GM23338 (cell line): ENCODE data around the gene ADORA1. TPM values are rescaled to one million over a fixed set of nuclear protein-coding genes. Genes with fewer than 3 reads are reported as not detected.

Source experiments
- ATAC-seq: fragments of 200-7000 bp; cut with Tn5 transposase; 3 replicates; pipeline ENCODE4 v1.9.1; 2020
- DNase-seq: peaks from one replicate; pipeline ENCODE4 v3.0.0-alpha.2; 2015; ENCODE audit warnings: low spot score
- H2AFZ ChIP-seq: fragments of 200-600 bp; sonication (generic); 2 replicates; pipeline ENCODE4 v1.8.0; 2016; ENCODE audit warnings: antibody characterized with exemption, mild to moderate bottlenecking, moderate library complexity
- H3F3A ChIP-seq: fragments of 200-600 bp; sonication (generic); replicated peaks from 2 replicates; pipeline ENCODE4 v1.8.0; 2017; ENCODE audit warnings: antibody characterized with exemption, mixed run types, low read depth
- H3K27ac ChIP-seq: fragments of 200-600 bp; sonication (generic); 2 replicates; pipeline ENCODE4 v1.6.1; 2016; ENCODE audit warnings: low read depth
- H3K27me3 ChIP-seq: fragments of 200-600 bp; sonication (generic); 2 replicates; pipeline ENCODE4 v1.8.0; 2016; ENCODE audit warnings: mild to moderate bottlenecking, mixed run types, moderate library complexity; ENCODE audit not compliant: insufficient read depth
- H3K36me3 ChIP-seq: fragments of 200-600 bp; sonication (generic); 2 replicates; pipeline ENCODE4 v1.8.0; 2016; ENCODE audit warnings: mild to moderate bottlenecking; ENCODE audit not compliant: insufficient read depth
- H3K4me1 ChIP-seq: fragments of 200-600 bp; sonication (generic); 2 replicates; pipeline ENCODE4 v1.8.0; 2016; ENCODE audit warnings: mild to moderate bottlenecking, moderate library complexity; ENCODE audit not compliant: insufficient read depth
- H3K4me2 ChIP-seq: fragments of 200-600 bp; sonication (generic); 2 replicates; pipeline ENCODE4 v1.7.1; 2017; ENCODE audit warnings: mixed run types
- H3K4me3 ChIP-seq: fragments of 200-600 bp; sonication (generic); 2 replicates; pipeline ENCODE4 v1.6.1; 2016; ENCODE audit warnings: mixed run types
- H3K79me2 ChIP-seq: fragments of 200-600 bp; sonication (generic); replicated peaks from 2 replicates; pipeline ENCODE4 v1.8.0; 2017; ENCODE audit warnings: mild to moderate bottlenecking; ENCODE audit not compliant: insufficient read depth
- H3K9me2 ChIP-seq: fragments of 200-600 bp; sonication (generic); 2 replicates; pipeline ENCODE4 v1.8.0; 2017; ENCODE audit not compliant: insufficient read depth
- H4K20me1 ChIP-seq: fragments of 200-600 bp; sonication (generic); replicated peaks from 2 replicates; pipeline ENCODE4 v1.8.0; 2017; ENCODE audit warnings: mild to moderate bottlenecking; ENCODE audit not compliant: insufficient read depth
- H3K27ac Mint-ChIP-seq: 2 replicates; pipeline ENCODE4 v1.8.0; 2020; ENCODE audit warnings: inconsistent platforms, mild to moderate bottlenecking, moderate library complexity, mixed read lengths
- H3K27me3 Mint-ChIP-seq: 3 replicates; pipeline ENCODE4 v1.8.0; 2022; ENCODE audit warnings: low read depth, mild to moderate bottlenecking, moderate library complexity, mixed read lengths, inconsistent platforms; ENCODE audit not compliant: insufficient read depth, poor library complexity
- H3K36me3 Mint-ChIP-seq: 3 replicates; pipeline ENCODE4 v1.8.0; 2021; ENCODE audit warnings: low read depth, mild to moderate bottlenecking, inconsistent platforms, moderate library complexity, mixed read lengths
- H3K4me1 Mint-ChIP-seq: 3 replicates; pipeline ENCODE4 v1.8.0; 2020; ENCODE audit warnings: mild to moderate bottlenecking, inconsistent platforms, mixed read lengths
- H3K4me3 Mint-ChIP-seq: 3 replicates; pipeline ENCODE4 v1.8.0; 2021; ENCODE audit warnings: moderate library complexity, mild to moderate bottlenecking, inconsistent platforms, mixed read lengths
- H3K9me3 Mint-ChIP-seq: 3 replicates; pipeline ENCODE4 v1.8.0; 2020; ENCODE audit warnings: moderate library complexity, mild to moderate bottlenecking, inconsistent platforms, mixed read lengths
- JUNB ChIP-seq: IDR thresholded peaks from one replicate; pipeline ENCODE4 v1.6.1; 2016; ENCODE audit warnings: antibody characterized with exemption; ENCODE audit not compliant: unreplicated experiment
- POLR2AphosphoS5 ChIP-seq: IDR thresholded peaks from 2 replicates; pipeline ENCODE4 v1.6.1; 2016; ENCODE audit warnings: antibody characterized with exemption, low read depth
- ZNF114 ChIP-seq: fragments of 250-450 bp; sonication (Bioruptor Pico); IDR thresholded peaks from 2 replicates; pipeline ENCODE4 v1.5.0; 2020; ENCODE audit warnings: mild to moderate bottlenecking, moderate library complexity
- polyA plus RNA-seq: library from polyadenylated mRNA; unstranded; fragments of >200 nt; fragmentation: Nextera tagmentation; extraction: Ambion mirVana; gene quantifications from 2 replicates; pipeline ENCODE4 v1.2.1, GENCODE V29; 2016
- total RNA-seq: library from RNA; depleted of rRNA; stranded (reverse); fragments of >200 nt; shearing (Covaris generic); gene quantifications from 2 replicates; pipeline ENCODE4 v1.2.3, GENCODE V29; 2014
- TF ChIP-seq, protein P1 (sequence below): IDR thresholded peaks from one replicate; pipeline ENCODE4 v1.6.1; 2018; ENCODE audit warnings: antibody characterized with exemption; ENCODE audit not compliant: unreplicated experiment
- TF ChIP-seq, protein P2 (sequence below): fragments of 250-450 bp; sonication (Bioruptor Pico); IDR thresholded peaks from 2 replicates; pipeline ENCODE4 v1.5.0; 2020; ENCODE audit warnings: mild to moderate bottlenecking, moderate library complexity
- TF ChIP-seq, protein P3 (sequence below), 2 experiments: fragments of 200-600 bp in 1 of 2; sonication (generic) in 1 of 2; conservative IDR thresholded peaks; 2 replicates each; pipeline versions ENCODE4 v1.5.1 to v1.6.1; 2016 to 2017; ENCODE audit warnings: antibody characterized with exemption in 2 of 2, low read depth in 2 of 2, mild to moderate bottlenecking in 2 of 2, moderate library complexity in 1 of 2

The ADORA1 gene
- total and polyA plus RNA-seq, 2 experiments from 2014 or later = 0.63 to 1.8 TPM

DNA sequence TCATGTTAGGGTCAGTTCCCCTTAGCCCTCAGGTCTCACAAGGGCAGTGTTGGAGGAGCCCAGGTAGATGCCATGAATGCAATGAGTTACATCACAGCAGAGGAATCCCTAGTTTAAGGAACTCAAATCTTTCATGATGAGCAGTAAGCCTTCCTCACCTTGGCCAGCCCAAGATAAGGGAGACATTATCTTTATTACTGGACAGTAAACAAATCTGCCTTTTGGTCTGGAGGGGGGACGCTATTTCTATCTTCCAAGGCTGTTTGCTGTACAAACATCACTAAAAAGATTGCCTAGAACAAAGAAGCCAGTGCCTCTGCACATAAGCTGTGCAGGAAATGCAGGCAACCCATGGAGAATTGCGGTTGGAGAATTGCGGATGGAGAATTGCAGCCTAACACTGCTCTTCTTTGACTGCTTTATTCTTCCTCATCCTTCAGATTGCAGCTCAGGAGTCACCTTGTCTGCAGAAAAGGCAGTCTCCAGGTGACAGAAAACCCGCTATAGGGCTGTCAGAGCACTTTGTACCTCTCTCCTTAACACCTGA is 61.2 kb downstream of the ADORA1 start (continued):
- TF ChIP-seq, protein P1, sequence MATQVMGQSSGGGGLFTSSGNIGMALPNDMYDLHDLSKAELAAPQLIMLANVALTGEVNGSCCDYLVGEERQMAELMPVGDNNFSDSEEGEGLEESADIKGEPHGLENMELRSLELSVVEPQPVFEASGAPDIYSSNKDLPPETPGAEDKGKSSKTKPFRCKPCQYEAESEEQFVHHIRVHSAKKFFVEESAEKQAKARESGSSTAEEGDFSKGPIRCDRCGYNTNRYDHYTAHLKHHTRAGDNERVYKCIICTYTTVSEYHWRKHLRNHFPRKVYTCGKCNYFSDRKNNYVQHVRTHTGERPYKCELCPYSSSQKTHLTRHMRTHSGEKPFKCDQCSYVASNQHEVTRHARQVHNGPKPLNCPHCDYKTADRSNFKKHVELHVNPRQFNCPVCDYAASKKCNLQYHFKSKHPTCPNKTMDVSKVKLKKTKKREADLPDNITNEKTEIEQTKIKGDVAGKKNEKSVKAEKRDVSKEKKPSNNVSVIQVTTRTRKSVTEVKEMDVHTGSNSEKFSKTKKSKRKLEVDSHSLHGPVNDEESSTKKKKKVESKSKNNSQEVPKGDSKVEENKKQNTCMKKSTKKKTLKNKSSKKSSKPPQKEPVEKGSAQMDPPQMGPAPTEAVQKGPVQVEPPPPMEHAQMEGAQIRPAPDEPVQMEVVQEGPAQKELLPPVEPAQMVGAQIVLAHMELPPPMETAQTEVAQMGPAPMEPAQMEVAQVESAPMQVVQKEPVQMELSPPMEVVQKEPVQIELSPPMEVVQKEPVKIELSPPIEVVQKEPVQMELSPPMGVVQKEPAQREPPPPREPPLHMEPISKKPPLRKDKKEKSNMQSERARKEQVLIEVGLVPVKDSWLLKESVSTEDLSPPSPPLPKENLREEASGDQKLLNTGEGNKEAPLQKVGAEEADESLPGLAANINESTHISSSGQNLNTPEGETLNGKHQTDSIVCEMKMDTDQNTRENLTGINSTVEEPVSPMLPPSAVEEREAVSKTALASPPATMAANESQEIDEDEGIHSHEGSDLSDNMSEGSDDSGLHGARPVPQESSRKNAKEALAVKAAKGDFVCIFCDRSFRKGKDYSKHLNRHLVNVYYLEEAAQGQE = no peak

DNA sequence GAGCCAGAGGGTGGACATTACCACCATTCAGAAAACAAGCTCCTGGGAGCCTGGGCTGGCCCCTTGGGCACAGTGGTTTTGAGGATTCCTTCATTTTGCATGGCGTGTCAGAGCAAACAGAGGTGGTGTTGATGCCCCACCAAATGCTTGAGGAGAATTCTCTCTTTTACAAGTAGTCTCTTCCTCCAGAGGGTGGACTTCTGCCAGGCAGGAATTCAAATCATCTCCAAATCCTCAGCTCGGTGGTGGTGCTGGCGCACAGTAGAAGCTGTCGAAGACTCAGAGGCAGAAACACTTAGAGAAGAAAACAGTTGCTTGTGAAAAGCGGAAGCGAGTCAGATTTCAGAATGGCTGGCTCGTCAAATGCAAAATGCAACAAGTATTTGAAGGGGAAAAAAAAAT is 62.4 kb downstream of the ADORA1 start:
- no peaks in the 10 kb centered on the region for H3K9me3 Mint-ChIP-seq
- no peaks in the 10 kb centered on the region for H3K36me3 Mint-ChIP-seq

More for the DNA sequence above, 62.4 kb downstream of the ADORA1 start:
- H3K79me2 ChIP-seq = no peaks in the 10 kb centered on the region
- no peak overlapping the region for H3K27ac ChIP-seq
- no peaks in the 10 kb centered on the region for H3K36me3 ChIP-seq
- no peak overlapping the region for H3K27ac Mint-ChIP-seq
- peaks cover 17% of the 10 kb centered on the region for H3K4me1 ChIP-seq
- H3K27me3 ChIP-seq = no peaks in the 10 kb centered on the region
- DNase-seq (no peak), ATAC-seq (no peak)
- H3K4me1 Mint-ChIP-seq = peaks cover 32% of the 10 kb centered on the region
- TF ChIP-seq POLR2AphosphoS5 (no peak), ZNF114 (CRISPR knock-in tag) (no peak), JUNB (no peak)
- TF ChIP-seq, protein P2, sequence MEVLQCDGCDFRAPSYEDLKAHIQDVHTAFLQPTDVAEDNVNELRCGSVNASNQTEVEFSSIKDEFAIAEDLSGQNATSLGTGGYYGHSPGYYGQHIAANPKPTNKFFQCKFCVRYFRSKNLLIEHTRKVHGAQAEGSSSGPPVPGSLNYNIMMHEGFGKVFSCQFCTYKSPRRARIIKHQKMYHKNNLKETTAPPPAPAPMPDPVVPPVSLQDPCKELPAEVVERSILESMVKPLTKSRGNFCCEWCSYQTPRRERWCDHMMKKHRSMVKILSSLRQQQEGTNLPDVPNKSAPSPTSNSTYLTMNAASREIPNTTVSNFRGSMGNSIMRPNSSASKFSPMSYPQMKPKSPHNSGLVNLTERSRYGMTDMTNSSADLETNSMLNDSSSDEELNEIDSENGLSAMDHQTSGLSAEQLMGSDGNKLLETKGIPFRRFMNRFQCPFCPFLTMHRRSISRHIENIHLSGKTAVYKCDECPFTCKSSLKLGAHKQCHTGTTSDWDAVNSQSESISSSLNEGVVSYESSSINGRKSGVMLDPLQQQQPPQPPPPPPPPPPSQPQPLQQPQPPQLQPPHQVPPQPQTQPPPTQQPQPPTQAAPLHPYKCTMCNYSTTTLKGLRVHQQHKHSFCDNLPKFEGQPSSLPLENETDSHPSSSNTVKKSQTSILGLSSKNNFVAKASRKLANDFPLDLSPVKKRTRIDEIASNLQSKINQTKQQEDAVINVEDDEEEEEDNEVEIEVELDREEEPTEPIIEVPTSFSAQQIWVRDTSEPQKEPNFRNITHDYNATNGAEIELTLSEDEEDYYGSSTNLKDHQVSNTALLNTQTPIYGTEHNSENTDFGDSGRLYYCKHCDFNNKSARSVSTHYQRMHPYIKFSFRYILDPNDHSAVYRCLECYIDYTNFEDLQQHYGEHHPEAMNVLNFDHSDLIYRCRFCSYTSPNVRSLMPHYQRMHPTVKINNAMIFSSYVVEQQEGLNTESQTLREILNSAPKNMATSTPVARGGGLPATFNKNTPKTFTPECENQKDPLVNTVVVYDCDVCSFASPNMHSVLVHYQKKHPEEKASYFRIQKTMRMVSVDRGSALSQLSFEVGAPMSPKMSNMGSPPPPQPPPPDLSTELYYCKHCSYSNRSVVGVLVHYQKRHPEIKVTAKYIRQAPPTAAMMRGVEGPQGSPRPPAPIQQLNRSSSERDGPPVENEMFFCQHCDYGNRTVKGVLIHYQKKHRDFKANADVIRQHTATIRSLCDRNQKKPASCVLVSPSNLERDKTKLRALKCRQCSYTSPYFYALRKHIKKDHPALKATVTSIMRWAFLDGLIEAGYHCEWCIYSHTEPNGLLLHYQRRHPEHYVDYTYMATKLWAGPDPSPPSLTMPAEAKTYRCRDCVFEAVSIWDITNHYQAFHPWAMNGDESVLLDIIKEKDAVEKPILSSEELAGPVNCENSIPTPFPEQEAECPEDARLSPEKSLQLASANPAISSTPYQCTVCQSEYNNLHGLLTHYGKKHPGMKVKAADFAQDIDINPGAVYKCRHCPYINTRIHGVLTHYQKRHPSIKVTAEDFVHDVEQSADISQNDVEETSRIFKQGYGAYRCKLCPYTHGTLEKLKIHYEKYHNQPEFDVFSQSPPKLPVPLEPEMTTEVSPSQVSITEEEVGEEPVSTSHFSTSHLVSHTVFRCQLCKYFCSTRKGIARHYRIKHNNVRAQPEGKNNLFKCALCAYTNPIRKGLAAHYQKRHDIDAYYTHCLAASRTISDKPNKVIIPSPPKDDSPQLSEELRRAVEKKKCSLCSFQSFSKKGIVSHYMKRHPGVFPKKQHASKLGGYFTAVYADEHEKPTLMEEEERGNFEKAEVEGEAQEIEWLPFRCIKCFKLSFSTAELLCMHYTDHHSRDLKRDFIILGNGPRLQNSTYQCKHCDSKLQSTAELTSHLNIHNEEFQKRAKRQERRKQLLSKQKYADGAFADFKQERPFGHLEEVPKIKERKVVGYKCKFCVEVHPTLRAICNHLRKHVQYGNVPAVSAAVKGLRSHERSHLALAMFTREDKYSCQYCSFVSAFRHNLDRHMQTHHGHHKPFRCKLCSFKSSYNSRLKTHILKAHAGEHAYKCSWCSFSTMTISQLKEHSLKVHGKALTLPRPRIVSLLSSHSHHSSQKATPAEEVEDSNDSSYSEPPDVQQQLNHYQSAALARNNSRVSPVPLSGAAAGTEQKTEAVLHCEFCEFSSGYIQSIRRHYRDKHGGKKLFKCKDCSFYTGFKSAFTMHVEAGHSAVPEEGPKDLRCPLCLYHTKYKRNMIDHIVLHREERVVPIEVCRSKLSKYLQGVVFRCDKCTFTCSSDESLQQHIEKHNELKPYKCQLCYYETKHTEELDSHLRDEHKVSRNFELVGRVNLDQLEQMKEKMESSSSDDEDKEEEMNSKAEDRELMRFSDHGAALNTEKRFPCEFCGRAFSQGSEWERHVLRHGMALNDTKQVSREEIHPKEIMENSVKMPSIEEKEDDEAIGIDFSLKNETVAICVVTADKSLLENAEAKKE (CRISPR knock-in tag) = no peak
- TF ChIP-seq, protein P3, sequence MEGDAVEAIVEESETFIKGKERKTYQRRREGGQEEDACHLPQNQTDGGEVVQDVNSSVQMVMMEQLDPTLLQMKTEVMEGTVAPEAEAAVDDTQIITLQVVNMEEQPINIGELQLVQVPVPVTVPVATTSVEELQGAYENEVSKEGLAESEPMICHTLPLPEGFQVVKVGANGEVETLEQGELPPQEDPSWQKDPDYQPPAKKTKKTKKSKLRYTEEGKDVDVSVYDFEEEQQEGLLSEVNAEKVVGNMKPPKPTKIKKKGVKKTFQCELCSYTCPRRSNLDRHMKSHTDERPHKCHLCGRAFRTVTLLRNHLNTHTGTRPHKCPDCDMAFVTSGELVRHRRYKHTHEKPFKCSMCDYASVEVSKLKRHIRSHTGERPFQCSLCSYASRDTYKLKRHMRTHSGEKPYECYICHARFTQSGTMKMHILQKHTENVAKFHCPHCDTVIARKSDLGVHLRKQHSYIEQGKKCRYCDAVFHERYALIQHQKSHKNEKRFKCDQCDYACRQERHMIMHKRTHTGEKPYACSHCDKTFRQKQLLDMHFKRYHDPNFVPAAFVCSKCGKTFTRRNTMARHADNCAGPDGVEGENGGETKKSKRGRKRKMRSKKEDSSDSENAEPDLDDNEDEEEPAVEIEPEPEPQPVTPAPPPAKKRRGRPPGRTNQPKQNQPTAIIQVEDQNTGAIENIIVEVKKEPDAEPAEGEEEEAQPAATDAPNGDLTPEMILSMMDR (conservative IDR thresholded peaks at IDR 0.05; ENCODE audit: low read depth in 2 of 2) = no peak
- TF ChIP-seq, protein P1 = no peak
- H3K27me3 Mint-ChIP-seq = no peaks in the 10 kb centered on the region
- H3K9me2 ChIP-seq = no peaks in the 10 kb centered on the region
- no peak overlapping the region for H2AFZ ChIP-seq
- no peak overlapping the region for H3K4me2 ChIP-seq
- no peak overlapping the region for H3K4me3 Mint-ChIP-seq
- H3F3A ChIP-seq = no peaks in the 10 kb centered on the region
- H4K20me1 ChIP-seq = no peaks in the 10 kb centered on the region
- H3K4me3 ChIP-seq = no peak overlapping the region
